OCI-LY1 (cell line): ENCODE results near the gene PFKP.

ENCODE experiments used
- CTCF ChIP-seq: fragments of 200-600 bp; sonication (generic), shearing (Covaris generic); IDR thresholded peaks from 2 replicates; pipeline ENCODE4 v1.5.1; 2017; ENCODE audit warnings: mild to moderate bottlenecking, antibody characterized with exemption, low read length, moderate library complexity, mixed read lengths
- EZH2 ChIP-seq: fragments of 200-600 bp; sonication (generic), shearing (Covaris generic); IDR thresholded peaks from 2 replicates; pipeline ENCODE4 v1.8.0; 2017; ENCODE audit warnings: borderline replicate concordance, mixed run types, mild to moderate bottlenecking, antibody characterized with exemption, low read length, moderate library complexity, mixed read lengths

- TF ChIP-seq EZH2 (no peak), CTCF (no peak)
Measured at GRCh38 chr10:3077509-3077908, 10.2 kb downstream of the PFKP start.
